Esophagus squamous epithelium (tissue), 4 donors: Measurements from ENCODE around the gene MMP27.
"Not testable (repeated sequence)": the region's sequence is repeated elsewhere in the genome, so short reads cannot be mapped to it uniquely, and the experiment has no call there.

ENCODE experiments used
- POLR2A ChIP-seq, 4 donors: fragments of 450-650 bp; IDR thresholded peaks; one replicate each; pipeline ENCODE4 v1.6.1; 2017; ENCODE audit warnings: antibody characterized with exemption in 4 of 4, mild to moderate bottlenecking in 4 of 4, moderate library complexity in 3 of 4
- TF ChIP-seq, protein P1 (sequence below), 6 experiments: fragments of 450-650 bp in 4 of 6; fragments of 200-600 bp in 2 of 6; sonication (generic) in 2 of 6; IDR thresholded peaks; one replicate each; pipeline ENCODE4 v1.5.1; 2016 to 2019; ENCODE audit warnings: antibody characterized with exemption in 6 of 6, mild to moderate bottlenecking in 4 of 6, moderate library complexity in 4 of 6

DNA sequence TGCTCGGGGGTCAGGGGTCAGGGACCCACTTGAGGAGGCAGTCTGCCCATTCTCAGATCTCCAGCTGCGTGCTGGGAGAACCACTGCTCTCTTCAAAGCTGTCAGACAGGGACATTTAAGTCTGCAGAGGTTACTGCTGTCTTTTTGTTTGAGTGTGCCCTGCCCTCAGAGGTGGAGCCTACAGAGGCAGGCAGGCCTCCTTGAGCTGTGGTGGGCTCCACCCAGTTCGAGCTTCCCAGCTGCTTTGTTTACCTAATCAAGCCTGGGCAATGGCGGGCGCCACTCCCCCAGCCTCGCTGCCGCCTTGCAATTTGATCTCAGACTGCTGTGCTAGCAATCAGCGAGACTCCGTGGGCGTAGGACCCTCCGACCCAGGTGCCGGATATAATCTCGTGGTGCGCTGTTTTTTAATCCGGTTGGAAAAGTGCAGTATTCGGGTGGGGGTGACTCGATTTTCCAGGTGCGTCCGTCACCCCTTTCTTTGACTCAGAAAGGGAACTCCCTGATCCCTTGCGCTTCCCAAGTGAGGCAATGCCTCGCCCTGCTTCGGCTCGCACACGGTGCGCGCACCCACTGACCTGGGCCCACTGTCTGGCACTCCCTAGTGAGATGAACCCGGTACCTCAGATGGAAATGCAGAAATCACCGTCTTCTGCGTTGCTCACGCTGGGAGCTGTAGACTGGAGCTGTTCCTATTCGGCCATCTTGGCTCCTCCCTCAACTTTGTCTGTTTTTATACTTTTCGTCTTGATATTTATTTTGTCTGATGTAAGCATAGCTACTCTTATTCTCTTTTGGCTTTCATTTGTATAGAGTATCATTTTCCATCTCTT lies 41.4 kb upstream of the MMP27 start:
- TF ChIP-seq POLR2A (IDR thresholded peaks at IDR 0.05): not testable (repeated sequence)
- TF ChIP-seq, protein P1, sequence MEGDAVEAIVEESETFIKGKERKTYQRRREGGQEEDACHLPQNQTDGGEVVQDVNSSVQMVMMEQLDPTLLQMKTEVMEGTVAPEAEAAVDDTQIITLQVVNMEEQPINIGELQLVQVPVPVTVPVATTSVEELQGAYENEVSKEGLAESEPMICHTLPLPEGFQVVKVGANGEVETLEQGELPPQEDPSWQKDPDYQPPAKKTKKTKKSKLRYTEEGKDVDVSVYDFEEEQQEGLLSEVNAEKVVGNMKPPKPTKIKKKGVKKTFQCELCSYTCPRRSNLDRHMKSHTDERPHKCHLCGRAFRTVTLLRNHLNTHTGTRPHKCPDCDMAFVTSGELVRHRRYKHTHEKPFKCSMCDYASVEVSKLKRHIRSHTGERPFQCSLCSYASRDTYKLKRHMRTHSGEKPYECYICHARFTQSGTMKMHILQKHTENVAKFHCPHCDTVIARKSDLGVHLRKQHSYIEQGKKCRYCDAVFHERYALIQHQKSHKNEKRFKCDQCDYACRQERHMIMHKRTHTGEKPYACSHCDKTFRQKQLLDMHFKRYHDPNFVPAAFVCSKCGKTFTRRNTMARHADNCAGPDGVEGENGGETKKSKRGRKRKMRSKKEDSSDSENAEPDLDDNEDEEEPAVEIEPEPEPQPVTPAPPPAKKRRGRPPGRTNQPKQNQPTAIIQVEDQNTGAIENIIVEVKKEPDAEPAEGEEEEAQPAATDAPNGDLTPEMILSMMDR (IDR thresholded peaks at IDR 0.05): not testable (repeated sequence)
